HepG2 (cell line): Measurements from ENCODE around the gene NCOA3. TPM values are rescaled to one million over a fixed set of nuclear protein-coding genes. Genes with fewer than 3 reads are reported as not detected.

ENCODE experiments used
- ATAC-seq: fragments of 200-7000 bp; cut with Tn5 transposase; 3 replicates; pipeline ENCODE4 v1.9.1; 2020; ENCODE audit warnings: mild to moderate bottlenecking, moderate library complexity
- BruUV-seq: library from RNA; stranded (reverse); fragments of 400-500 nt; replicated peaks from 2 replicates; lab custom pipeline; 2021; lab: Mats Ljungman, UMichigan
- CTCF ChIA-PET: fragments of 300-600 bp; formaldehyde crosslinking; extraction: SDS; loops from one replicate; lab custom pipeline; 2021; ENCODE audit warnings: low total read pairs, inconsistent platforms, low intra/inter-chr PET ratio; lab: Yijun Ruan, JAX
- POLR2A ChIA-PET: fragments of 350-600 bp; sonication (Branson Sonifier 250); formaldehyde crosslinking; loops from one replicate; lab custom pipeline; 2020; ENCODE audit warnings: antibody characterized with exemption, inconsistent platforms; lab: Yijun Ruan, JAX
- DNase-seq: peaks from one replicate; pipeline ENCODE4 v3.0.0-alpha.2; 2015; ENCODE audit warnings: low spot score
- FAIRE-seq: peaks from 3 replicates; lab custom pipeline; 2011; peaks lifted over from hg19 to GRCh38; lab: Jason Lieb, UNC
- H2AFZ ChIP-seq: one replicate; pipeline ENCODE4 v1.6.1; 2011; ENCODE audit warnings: low read length, inconsistent platforms
- H3K27ac ChIP-seq: fragments of 300-600 bp; 3 replicates; pipeline ENCODE4 v1.8.0; 2011; ENCODE audit warnings: mixed run types, mild to moderate bottlenecking, mixed read lengths, low read length, inconsistent platforms; ENCODE audit not compliant: insufficient read depth; ENCODE audit errors: extremely low read length
- H3K27me3 ChIP-seq, 2 experiments: fragments of 200-600 bp in 1 of 2; 2 replicates in 1 of 2; 3 replicates in 1 of 2; pipeline versions ENCODE4 v1.6.0 to v1.8.0; 2011; ENCODE audit warnings: low read length in 2 of 2, mild to moderate bottlenecking in 2 of 2, moderate library complexity in 2 of 2, inconsistent platforms in 1 of 2; ENCODE audit not compliant: insufficient read depth in 2 of 2, control insufficient read depth in 1 of 2
- H3K36me3 ChIP-seq, 2 experiments: fragments of 200-600 bp in 1 of 2; replicated peaks in 1 of 2; 2 replicates in 1 of 2; 3 replicates in 1 of 2; pipeline versions ENCODE4 v1.5.1 to v1.8.0; 2011; ENCODE audit warnings: low read length in 2 of 2, inconsistent platforms in 1 of 2; ENCODE audit not compliant: insufficient read depth in 2 of 2, control insufficient read depth in 1 of 2
- H3K4me1 ChIP-seq: 2 replicates; pipeline ENCODE4 v1.5.1; 2012; ENCODE audit warnings: low read length, inconsistent platforms; ENCODE audit not compliant: insufficient read depth
- H3K4me2 ChIP-seq: 2 replicates; pipeline ENCODE4 v1.6.0; 2011; ENCODE audit warnings: low read depth, low read length, inconsistent platforms
- H3K4me3 ChIP-seq, 3 experiments: fragments of 200-600 bp in 1 of 3; sonication (generic), shearing (Covaris generic) in 1 of 3; replicated peaks in 1 of 3; 2 replicates each; pipeline ENCODE4 v1.5.1; 2011 to 2016; ENCODE audit warnings: low read length in 3 of 3, inconsistent platforms in 2 of 3, low read depth in 2 of 3, mild to moderate bottlenecking in 2 of 3, control low read depth in 1 of 3, mixed read lengths in 1 of 3; ENCODE audit not compliant: insufficient read depth in 1 of 3
- H3K79me2 ChIP-seq: one replicate; pipeline ENCODE4 v1.6.1; 2011; ENCODE audit warnings: low read length, inconsistent platforms; ENCODE audit not compliant: insufficient read depth
- H3K9ac ChIP-seq: 2 replicates; pipeline ENCODE4 v1.6.0; 2011; ENCODE audit warnings: mild to moderate bottlenecking, low read depth, low read length, inconsistent platforms; ENCODE audit not compliant: insufficient read depth
- H3K9me3 ChIP-seq: 2 replicates; pipeline ENCODE4 v1.5.1; 2012; ENCODE audit warnings: mild to moderate bottlenecking, low read length
- H4K20me1 ChIP-seq: 2 replicates; pipeline ENCODE4 v1.6.0; 2011; ENCODE audit warnings: inconsistent platforms, mild to moderate bottlenecking, low read length, moderate library complexity; ENCODE audit not compliant: insufficient read depth
- BCL6 ChIP-seq: IDR thresholded peaks from 2 replicates; pipeline ENCODE4 v1.6.1; 2016; ENCODE audit warnings: missing genetic modification reagents, missing compliant biosample characterization
- FOSL2 ChIP-seq: sonication (generic); formaldehyde crosslinking; IDR thresholded peaks from 2 replicates; pipeline ENCODE4 v1.4.0; 2020; ENCODE audit warnings: missing genetic modification reagents
- GFI1 ChIP-seq: sonication (generic); formaldehyde crosslinking; IDR thresholded peaks from 2 replicates; pipeline ENCODE4 v1.5.0; 2020; ENCODE audit warnings: missing genetic modification reagents, mild to moderate bottlenecking, borderline replicate concordance
- NCOR1 ChIP-seq: fragments of 200-600 bp; sonication (generic); IDR thresholded peaks from 2 replicates; pipeline ENCODE4 v1.7.0; 2017; ENCODE audit warnings: antibody characterized with exemption, low read length, borderline replicate concordance
- PPARG ChIP-seq: conservative IDR thresholded peaks from 2 replicates; pipeline ENCODE4 v1.6.1; 2016; ENCODE audit warnings: missing biosample characterization, missing genetic modification reagents
- RBM22 ChIP-seq: fragments of 200-400 bp; formaldehyde crosslinking; optimal IDR thresholded peaks from 2 replicates; pipeline ENCODE3; 2017; ENCODE audit warnings: mild to moderate bottlenecking, low read length, moderate library complexity
- SNRNP70 ChIP-seq: fragments of 200-400 bp; formaldehyde crosslinking; IDR thresholded peaks from 2 replicates; pipeline ENCODE4 v1.6.1; 2017; ENCODE audit warnings: mild to moderate bottlenecking, low read depth, low read length, moderate library complexity
- ZNF253 ChIP-seq: sonication (generic); formaldehyde crosslinking; IDR thresholded peaks from 2 replicates; pipeline ENCODE4 v1.8.0; 2022; ENCODE audit warnings: mild to moderate bottlenecking, missing genetic modification reagents, borderline replicate concordance
- ZNF329 ChIP-seq: sonication (generic); formaldehyde crosslinking; IDR thresholded peaks from 2 replicates; pipeline ENCODE4 v1.9.0; 2021; ENCODE audit warnings: low read depth, mild to moderate bottlenecking, missing genetic modification reagents
- ZNF839 ChIP-seq: sonication (generic); formaldehyde crosslinking; IDR thresholded peaks from 2 replicates; pipeline ENCODE4 v1.4.0; 2020; ENCODE audit warnings: missing genetic modification reagents, mild to moderate bottlenecking, borderline replicate concordance
- ZSCAN22 ChIP-seq: sonication (generic); formaldehyde crosslinking; IDR thresholded peaks from 2 replicates; pipeline ENCODE4 v1.4.0; 2020; ENCODE audit warnings: mild to moderate bottlenecking, missing genetic modification reagents
- WGBS: methylation state at CpG from one replicate; pipeline ENCODE4 v1.1.6; 2017; ENCODE audit warnings: low lambda C conversion rate; 5-methylcytosine and 5-hydroxymethylcytosine counted together
- in situ Hi-C: cut with HindIII; loops from 2 replicates; pipeline ENCODE4 v1.10.0; 2017; ENCODE audit warnings: low pct_unique_long_range_greater_than_20kb; ENCODE audit not compliant: extremely low pct_ligation_motif_present
- intact Hi-C: fragments of 100-400 bp; cut with micrococcal nuclease; formaldehyde crosslinking; loops from one replicate; pipeline ENCODE4 v1.10.0; 2022; ENCODE audit not compliant: unreplicated experiment
- polyA plus RNA-seq, 8 experiments: library from polyadenylated mRNA; depleted of rRNA in 3 of 8; stranded (reverse) in 7 of 8; unstranded in 1 of 8; fragments of >200 nt; fragmentation: Illumina TruSeq in 4 of 8; extraction: Trizol in 4 of 8; gene quantifications; 2 replicates each; pipeline versions ENCODE4 v1.2.1 to v1.2.3, GENCODE V29; 2011 to 2016; ENCODE audit warnings: low read depth in 4 of 8, missing spikeins in 1 of 8, mixed read lengths in 1 of 8; ENCODE audit not compliant: insufficient read depth in 1 of 8
- total RNA-seq, 5 experiments: library from RNA; depleted of rRNA; stranded (reverse); fragments of >200 nt; fragmentation: Illumina TruSeq; extraction: Trizol; gene quantifications; 2 replicates each; pipeline ENCODE4 v1.2.3, GENCODE V29; 2016; ENCODE audit warnings: low read depth in 1 of 5
- TF ChIP-seq, protein P1 (sequence below): sonication (generic); formaldehyde crosslinking; IDR thresholded peaks from 2 replicates; pipeline ENCODE4 v1.5.0; 2020; ENCODE audit warnings: mild to moderate bottlenecking, missing genetic modification reagents, moderate library complexity
- TF ChIP-seq, protein P2 (sequence below): sonication (generic); formaldehyde crosslinking; IDR thresholded peaks from 2 replicates; pipeline ENCODE4 v1.4.0; 2020; ENCODE audit warnings: mild to moderate bottlenecking, missing genetic modification reagents
- TF ChIP-seq, protein P3 (sequence below): sonication (generic); formaldehyde crosslinking; IDR thresholded peaks from 2 replicates; pipeline ENCODE4 v1.8.0; 2022; ENCODE audit warnings: missing genetic modification reagents, mild to moderate bottlenecking, moderate library complexity, borderline replicate concordance

Gene NCOA3
- total and polyA plus RNA-seq, 2 of the 13 experiments (the other 11 are each of a cell fraction or from before 2014, with no cell fraction given): 35.0 to 56.8 TPM

DNA sequence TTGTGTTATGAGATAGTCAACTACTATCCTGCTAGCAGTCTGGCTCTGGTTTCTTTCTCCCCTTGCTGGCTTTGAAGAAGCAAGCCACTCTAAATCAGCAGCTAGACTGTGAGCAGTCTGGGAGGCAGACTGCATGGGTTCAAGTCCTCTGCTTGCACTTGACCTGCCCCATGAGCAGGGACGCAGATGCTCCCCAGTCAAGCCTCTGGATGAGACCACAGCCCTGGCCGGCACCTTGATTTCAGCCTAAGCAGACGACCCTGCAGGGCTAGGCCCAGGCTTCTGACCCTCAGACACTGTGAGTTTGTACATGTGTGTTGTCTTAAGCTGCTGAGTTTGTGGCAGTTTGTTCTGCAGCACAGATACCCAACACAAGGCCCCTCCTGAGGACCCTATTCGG is 177.8 kb downstream of the NCOA3 start (continued):
- TF ChIP-seq, protein P1, sequence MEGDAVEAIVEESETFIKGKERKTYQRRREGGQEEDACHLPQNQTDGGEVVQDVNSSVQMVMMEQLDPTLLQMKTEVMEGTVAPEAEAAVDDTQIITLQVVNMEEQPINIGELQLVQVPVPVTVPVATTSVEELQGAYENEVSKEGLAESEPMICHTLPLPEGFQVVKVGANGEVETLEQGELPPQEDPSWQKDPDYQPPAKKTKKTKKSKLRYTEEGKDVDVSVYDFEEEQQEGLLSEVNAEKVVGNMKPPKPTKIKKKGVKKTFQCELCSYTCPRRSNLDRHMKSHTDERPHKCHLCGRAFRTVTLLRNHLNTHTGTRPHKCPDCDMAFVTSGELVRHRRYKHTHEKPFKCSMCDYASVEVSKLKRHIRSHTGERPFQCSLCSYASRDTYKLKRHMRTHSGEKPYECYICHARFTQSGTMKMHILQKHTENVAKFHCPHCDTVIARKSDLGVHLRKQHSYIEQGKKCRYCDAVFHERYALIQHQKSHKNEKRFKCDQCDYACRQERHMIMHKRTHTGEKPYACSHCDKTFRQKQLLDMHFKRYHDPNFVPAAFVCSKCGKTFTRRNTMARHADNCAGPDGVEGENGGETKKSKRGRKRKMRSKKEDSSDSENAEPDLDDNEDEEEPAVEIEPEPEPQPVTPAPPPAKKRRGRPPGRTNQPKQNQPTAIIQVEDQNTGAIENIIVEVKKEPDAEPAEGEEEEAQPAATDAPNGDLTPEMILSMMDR (CRISPR knock-in tag): no peak
- TF ChIP-seq, all 625 proteins: peak for 0

DNA sequence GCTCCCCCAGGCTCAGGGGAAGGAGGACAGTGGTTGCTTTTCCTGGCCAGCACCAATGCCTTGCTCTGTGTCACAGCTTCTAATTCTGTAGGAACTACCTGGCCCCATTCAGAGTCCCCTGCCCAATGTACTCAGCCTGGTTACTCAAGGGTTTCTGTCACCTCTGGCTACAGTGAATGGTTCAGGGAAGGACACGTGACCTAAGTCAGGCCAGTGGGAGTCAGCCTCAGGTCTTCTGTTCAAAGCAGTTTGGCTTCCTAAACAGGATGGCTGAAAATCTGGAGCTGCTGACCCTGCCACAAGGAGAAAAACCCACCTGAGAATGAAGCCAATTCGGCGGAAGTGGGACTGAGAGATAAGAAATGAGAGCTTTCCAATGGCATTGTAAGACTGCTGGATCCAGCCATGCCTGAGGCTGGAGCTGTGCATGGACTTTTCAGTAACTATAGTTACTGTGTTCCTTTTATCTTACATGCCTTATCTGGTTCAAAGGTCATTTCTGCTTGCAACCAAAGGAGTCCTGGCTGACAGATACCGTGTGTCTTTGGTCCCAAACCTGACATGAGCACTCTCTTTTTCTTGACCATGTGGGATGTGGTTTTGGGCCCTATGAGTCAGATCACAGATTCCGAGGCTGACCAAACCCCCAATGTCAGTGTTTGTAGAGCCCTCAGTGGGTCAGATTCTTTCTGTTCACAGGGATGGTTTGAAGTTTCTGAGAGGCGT is 179.3 kb downstream of the NCOA3 start:
- Histone ChIP-seq H3K36me3 (no peaks in the 10 kb centered on the region), H3K79me2 (no peaks in the 10 kb centered on the region), H3K9ac (no peak overlapping the region), H2AFZ (no peak overlapping the region), H3K27ac (no peak overlapping the region), H4K20me1 (no peaks in the 10 kb centered on the region), H3K4me3 (no peak overlapping the region), H3K4me1 (peaks cover 40% of the 10 kb centered on the region), H3K4me2 (no peak overlapping the region), H3K27me3 (no peaks in the 10 kb centered on the region), H3K9me3 (no peaks in the 10 kb centered on the region)
- peak; percentile 82 for DNase-seq
- ATAC-seq: peak; percentile 3; the same call in 1 of the 3 replicates
- WGBS: 47% methylated on average over 6 of the region's 6 CpGs
- CTCF ChIA-PET: no interaction called here
- in situ Hi-C loops: loop anchor here (5.0 kb wide), 2 partner anchors 101 to 941 kb away; no protein-coding TSS in a partner anchor
- intact Hi-C loops: loop anchor here (1.0 kb wide), 1 partner anchor 30 kb away; no protein-coding TSS in a partner anchor
- no TSS peak for BruUV-seq
- FAIRE-seq: peak; percentile 67
- POLR2A ChIA-PET: no interaction called here
- TF ChIP-seq NCOR1: 0 out of 2 replicates have a peak, but pooled peaks have one; percentile 29
- TF ChIP-seq, protein P1 (CRISPR knock-in tag): no peak
- peak; percentile 100 for TF ChIP-seq ZNF329
- no peak for TF ChIP-seq ZNF839 (CRISPR knock-in tag)
- no peak for TF ChIP-seq ZSCAN22
- TF ChIP-seq FOSL2 (CRISPR knock-in tag): 0 out of 2 replicates have a peak, but pooled peaks have one; percentile 32
- TF ChIP-seq, protein P2, sequence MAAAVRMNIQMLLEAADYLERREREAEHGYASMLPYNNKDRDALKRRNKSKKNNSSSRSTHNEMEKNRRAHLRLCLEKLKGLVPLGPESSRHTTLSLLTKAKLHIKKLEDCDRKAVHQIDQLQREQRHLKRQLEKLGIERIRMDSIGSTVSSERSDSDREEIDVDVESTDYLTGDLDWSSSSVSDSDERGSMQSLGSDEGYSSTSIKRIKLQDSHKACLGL (CRISPR knock-in tag): 0 out of 2 replicates have a peak, but pooled peaks have one; percentile 27
- TF ChIP-seq GFI1 (CRISPR knock-in tag): no peak
- 0 out of 2 replicates have a peak, but pooled peaks have one; percentile 38 for TF ChIP-seq PPARG (CRISPR knock-in tag)
- TF ChIP-seq RBM22: no peak
- TF ChIP-seq, protein P3, sequence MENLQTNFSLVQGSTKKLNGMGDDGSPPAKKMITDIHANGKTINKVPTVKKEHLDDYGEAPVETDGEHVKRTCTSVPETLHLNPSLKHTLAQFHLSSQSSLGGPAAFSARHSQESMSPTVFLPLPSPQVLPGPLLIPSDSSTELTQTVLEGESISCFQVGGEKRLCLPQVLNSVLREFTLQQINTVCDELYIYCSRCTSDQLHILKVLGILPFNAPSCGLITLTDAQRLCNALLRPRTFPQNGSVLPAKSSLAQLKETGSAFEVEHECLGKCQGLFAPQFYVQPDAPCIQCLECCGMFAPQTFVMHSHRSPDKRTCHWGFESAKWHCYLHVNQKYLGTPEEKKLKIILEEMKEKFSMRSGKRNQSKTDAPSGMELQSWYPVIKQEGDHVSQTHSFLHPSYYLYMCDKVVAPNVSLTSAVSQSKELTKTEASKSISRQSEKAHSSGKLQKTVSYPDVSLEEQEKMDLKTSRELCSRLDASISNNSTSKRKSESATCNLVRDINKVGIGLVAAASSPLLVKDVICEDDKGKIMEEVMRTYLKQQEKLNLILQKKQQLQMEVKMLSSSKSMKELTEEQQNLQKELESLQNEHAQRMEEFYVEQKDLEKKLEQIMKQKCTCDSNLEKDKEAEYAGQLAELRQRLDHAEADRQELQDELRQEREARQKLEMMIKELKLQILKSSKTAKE (CRISPR knock-in tag): no peak
- TF ChIP-seq BCL6 (CRISPR knock-in tag): 0 out of 2 replicates have a peak, but pooled peaks have one; percentile 23
- TF ChIP-seq ZNF253 (CRISPR knock-in tag): no peak
- no peak for TF ChIP-seq SNRNP70
